ENCODE measurements around the gene VIL1.

GRCh38 chr2:218438596-218438995 lies 19.7 kb downstream of the VIL1 start:
- TF ChIP-seq CTCF (conservative IDR thresholded peaks at IDR 0.05; ENCODE audit: low read depth, low read length) (no peak), EZH2 (IDR thresholded peaks at IDR 0.05; ENCODE audit: low read length, unreplicated experiment) (no peak), EZH2phosphoT487 (IDR thresholded peaks at IDR 0.05; ENCODE audit: borderline replicate concordance, low read length) (no peak)
